Measurements from ENCODE around the gene PARD3B. TPM values are rescaled to one million over a fixed set of nuclear protein-coding genes. Genes with fewer than 3 reads are reported as not detected.

Gene PARD3B
- total RNA-seq, 1 experiment from 2014 or later, result 6.4 TPM

- Histone ChIP-seq H3K9me3 (ENCODE audit: control insufficient read depth, low read depth, low read length) (no peaks in the 10 kb centered on the region), H3K27ac (ENCODE audit: insufficient read length, low read depth, low read length) (no peak overlapping the region), H2BK12ac (ENCODE audit: insufficient read length, low read depth, low read length) (no peak overlapping the region), H3K79me1 (ENCODE audit: insufficient read depth, low read depth, low read length, poor library complexity, severe bottlenecking) (no peaks in the 10 kb centered on the region), H3K4me2 (ENCODE audit: insufficient read depth, insufficient read length, low read length) (no peak overlapping the region), H3K23ac (ENCODE audit: insufficient read length, low read depth, low read length) (no peak overlapping the region), H4K5ac (ENCODE audit: insufficient read length, low read depth, low read length) (no peak overlapping the region), H3K4ac (ENCODE audit: low read depth, low read length) (no peak overlapping the region), H3K23me2 (ENCODE audit: insufficient read length, low read depth, low read length, poor library complexity, severe bottlenecking) (no peaks in the 10 kb centered on the region), H2BK15ac (ENCODE audit: low read depth, low read length) (no peak overlapping the region), H2BK120ac (ENCODE audit: low read depth, low read length, poor library complexity, severe bottlenecking) (no peak overlapping the region), H2BK20ac (ENCODE audit: low read depth, low read length, poor library complexity, severe bottlenecking) (no peak overlapping the region), H3K9ac (ENCODE audit: extremely low read depth, insufficient read length, low read length) (no peak overlapping the region), H4K8ac (replicated peaks; ENCODE audit: insufficient read length, low read depth, low read length) (no peak overlapping the region), H2AFZ (ENCODE audit: low read length) (no peak overlapping the region), H3T11ph (ENCODE audit: low read length) (no peak overlapping the region), H2AK5ac (ENCODE audit: insufficient read length, low read length) (no peak overlapping the region), H4K91ac (ENCODE audit: insufficient read length, low read depth, low read length) (no peak overlapping the region), H3K56ac (ENCODE audit: insufficient read length, low read depth, low read length) (no peak overlapping the region), H2BK5ac (ENCODE audit: insufficient read length, low read length) (no peak overlapping the region), H3K14ac (ENCODE audit: insufficient read depth, low read length) (no peak overlapping the region), H3K27me3 (ENCODE audit: insufficient read depth, low read length) (no peaks in the 10 kb centered on the region), H3K4me1 (ENCODE audit: insufficient read depth, low read length) (no peaks in the 10 kb centered on the region; the same call in 1 of the 2 replicates), H3K79me2 (ENCODE audit: insufficient read depth, low read length) (no peaks in the 10 kb centered on the region), H3K18ac (ENCODE audit: insufficient read length, low read depth, low read length) (no peak overlapping the region), H4K20me1 (ENCODE audit: control insufficient read depth, insufficient read depth, insufficient read length) (no peaks in the 10 kb centered on the region)
- no peaks in the 10 kb centered on the region for H3K27me3 Mint-ChIP-seq (ENCODE audit: low read depth)
- H3K9me3 Mint-ChIP-seq, result no peaks in the 10 kb centered on the region
- no peak for TF ChIP-seq CTCF (conservative IDR thresholded peaks at IDR 0.05)
- DNase-seq, result peak; percentile 55
- no peak overlapping the region for H3K27ac Mint-ChIP-seq
- no CpG with 5 or more reads among the region's 9 CpGs for WGBS (ENCODE audit: extremely low coverage, insufficient read length, low lambda C conversion rate)
- H3K36me3 Mint-ChIP-seq (ENCODE audit: insufficient read depth in 1 of 3, low read depth in 3 of 3), result no peaks in the 10 kb centered on the region; a peak in 1 of 7 replicates
- peaks cover 2 to 8% of the 10 kb centered on the region in 2 experiments for H3K4me1 Mint-ChIP-seq
- H3K4me3 Mint-ChIP-seq, result no peak overlapping the region
These were observed 643.2 kb downstream of the PARD3B start for GRCh38 chr2:205188239-205189138.

Data from H9 (cell line).